ENCODE data around the gene ANKRD52. TPM values are rescaled to one million over a fixed set of nuclear protein-coding genes. Genes with fewer than 3 reads are reported as not detected.

The ANKRD52 gene
- polyA plus RNA-seq, 1 donor: 18.9 TPM

DNA sequence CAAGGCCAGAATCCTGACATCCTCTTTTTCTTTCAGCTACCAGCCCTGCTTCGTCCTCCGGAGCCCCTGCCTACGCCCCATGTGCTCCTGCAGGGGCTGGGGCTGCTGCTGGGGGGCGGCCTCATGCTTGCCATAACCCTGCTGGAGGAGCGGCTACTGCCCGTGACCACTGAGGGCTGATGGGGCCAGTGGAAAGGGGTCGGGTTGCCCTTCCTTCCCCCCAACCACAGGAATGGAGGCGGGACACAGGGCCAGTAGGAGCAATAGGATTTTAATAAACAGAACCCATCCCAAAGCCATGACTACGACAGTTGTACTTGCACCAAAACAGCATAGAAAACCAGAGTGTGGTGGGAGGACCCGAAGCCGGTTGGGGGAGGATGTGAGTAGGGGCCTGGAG is 20.6 kb downstream of the ANKRD52 start:
- DNase-seq: no peak

DNA sequence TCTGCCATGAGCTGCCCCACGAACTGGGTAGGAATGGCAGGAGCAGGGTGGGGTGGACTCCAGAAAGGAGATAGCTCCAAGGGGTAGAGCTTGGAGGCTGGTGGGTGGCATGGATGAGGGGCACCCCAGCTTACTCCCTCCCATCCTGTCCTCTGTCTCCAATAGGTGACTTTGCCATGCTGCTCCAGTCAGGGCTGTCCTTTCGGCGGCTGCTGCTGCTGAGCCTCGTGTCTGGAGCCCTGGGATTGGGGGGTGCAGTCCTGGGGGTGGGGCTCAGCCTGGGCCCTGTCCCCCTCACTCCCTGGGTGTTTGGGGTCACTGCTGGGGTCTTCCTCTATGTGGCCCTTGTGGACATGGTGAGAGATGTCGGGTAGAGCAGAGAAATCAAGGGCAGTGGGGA is 21.2 kb downstream of the ANKRD52 start:
- DNase-seq: no peak

DNA sequence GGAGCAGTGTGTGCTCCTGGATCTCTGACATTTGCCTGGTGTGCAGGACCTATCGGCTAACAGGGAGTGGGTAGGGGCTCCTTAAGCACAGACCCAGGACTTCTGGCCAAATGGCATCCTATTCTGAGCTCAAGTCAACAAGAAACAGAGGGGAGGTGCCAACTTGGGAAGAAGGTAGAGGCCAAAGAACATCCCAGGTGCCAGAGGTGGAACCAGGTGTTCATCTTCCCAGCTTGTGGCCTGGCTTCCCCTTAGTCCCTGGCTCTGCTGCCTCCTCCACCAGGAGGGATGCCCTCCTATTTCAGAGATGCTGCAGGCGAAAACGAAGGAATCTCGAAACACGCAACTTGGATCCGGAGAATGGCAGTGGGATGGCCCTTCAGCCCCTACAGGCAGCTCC is 22.1 kb downstream of the ANKRD52 start:
- no peak for DNase-seq

DNA sequence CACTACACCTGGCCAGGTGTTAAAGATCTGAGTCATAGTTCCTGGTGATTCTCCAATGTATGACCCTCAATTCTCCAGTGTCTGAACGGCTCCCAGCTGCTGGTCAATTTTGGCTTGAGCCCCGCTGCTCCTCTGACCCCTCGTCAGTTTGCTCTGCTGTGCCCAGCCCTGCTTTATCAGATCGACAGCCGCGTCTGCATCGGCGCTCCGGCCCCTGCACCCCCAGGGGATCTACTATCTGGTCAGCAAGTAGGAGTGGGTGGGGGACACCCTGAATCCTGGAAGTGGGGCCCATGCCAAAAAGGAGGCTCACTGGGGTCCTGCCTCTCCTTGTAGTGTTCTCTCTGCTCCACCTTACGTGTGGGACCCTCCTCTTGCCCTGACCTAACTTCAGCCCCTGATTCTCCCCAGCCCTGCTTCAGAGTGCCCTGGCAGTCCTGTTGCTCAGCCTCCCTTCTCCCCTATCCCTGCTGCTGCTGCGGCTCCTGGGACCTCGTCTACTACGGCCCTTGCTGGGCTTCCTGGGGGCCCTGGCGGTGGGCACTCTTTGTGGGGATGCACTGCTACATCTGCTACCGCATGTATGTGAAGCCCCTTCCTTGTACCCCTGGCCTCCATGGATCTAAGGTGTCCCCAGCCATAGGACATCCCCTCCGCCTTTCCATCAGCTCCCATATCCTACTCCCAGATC is 23.3 kb downstream of the ANKRD52 start:
- no peak for DNase-seq

DNA sequence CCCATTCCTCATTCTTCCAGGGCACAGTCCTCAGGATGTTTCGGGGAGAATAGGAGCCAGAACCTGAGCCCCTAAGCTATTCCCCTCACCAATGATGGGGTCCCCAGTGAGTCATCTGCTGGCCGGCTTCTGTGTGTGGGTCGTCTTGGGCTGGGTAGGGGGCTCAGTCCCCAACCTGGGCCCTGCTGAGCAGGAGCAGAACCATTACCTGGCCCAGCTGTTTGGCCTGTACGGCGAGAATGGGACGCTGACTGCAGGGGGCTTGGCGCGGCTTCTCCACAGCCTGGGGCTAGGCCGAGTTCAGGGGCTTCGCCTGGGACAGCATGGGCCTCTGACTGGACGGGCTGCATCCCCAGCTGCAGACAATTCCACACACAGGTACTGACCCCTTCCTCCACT is 27.0 kb downstream of the ANKRD52 start:
- no peak for DNase-seq

DNA sequence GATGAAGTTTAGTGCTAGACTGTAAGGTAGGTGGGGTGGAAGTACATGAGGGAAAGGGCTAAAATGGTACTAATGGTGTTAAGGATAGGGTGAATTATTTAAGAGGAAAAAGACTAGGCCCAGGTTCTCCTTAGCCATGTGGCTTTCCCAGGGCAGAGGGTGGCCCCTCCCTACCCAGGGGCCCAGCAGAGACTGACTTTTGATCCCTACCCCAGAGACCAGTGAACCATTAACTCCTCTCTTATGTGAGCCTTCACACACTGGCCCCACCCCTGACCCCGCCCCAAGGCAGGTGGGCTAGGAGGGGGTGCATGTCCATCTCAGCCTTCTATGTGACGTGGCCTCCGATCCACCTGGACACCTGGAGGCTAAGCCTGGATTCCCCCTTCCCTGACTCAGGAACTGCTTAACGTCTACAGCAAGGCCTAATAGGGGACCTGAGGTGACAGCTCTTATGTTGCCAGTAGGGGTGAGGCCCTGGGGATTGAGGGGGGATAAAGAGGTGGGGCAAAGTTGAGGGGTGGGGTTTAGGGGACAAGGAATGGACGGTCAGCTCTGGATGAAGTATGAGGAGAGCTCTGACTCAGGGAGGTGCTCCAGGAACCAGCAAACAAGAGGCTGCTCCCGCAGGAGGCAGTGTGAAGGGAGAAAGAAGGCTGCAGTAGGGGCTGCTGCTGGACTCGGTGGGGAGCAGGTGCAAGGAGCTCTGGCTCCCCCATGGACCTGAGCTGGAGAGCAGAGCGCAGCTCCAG is 27.6 kb downstream of the ANKRD52 start:
- DNase-seq: no peak

DNA sequence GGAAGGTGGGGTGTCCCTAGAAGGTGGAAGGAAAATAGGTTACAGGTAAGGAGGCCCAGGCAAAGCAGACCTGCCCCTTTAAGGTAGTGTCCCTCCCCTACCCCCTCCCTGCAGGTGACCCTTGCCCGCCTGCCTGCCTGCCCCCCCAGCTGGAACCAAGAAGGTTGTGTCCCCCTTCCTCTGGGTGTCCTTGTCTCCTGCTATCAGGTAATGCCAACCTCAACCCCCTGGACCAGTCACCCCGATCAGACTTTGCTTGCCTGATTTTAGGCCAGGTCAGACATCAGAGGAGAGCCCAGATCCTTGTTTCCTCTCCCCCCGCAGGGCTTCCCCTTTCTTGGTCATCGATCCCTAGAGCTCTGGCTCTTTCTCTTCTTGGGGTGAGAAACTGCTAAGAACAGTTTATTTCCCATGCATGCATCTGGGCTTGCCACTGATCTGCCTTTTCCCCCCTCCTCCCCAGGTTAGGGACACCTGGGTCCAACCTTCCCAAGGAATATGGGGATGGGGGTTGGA is 28.2 kb downstream of the ANKRD52 start, which contains the start of gene SLC39A5:
TSS of gene SLC39A5 (plus strand) at position 136 of the 516 bp plus-strand sequence. CDS start 1,224 bp downstream, outside the sequence.
- DNase-seq: no peak

DNA sequence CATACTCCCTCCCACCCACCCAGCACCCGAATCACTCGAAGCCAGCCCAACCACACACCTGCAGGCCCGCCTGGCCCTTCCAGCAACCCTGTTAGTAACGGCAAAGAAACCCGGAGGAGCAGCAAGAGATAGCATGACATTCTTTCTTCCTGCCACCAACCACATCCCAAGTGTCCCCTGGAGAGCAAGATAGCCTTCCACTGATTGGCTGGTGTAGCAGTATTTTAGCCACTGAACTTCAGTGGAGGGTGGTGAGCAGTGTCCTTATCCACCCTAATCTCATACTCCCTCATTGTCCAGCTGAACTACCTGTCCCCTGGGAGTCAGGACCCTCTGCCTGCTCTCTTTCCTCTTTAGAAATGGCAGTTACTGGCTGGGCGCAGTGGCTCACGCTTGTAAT is 29.1 kb downstream of the ANKRD52 start:
- no peak for DNase-seq

DNA sequence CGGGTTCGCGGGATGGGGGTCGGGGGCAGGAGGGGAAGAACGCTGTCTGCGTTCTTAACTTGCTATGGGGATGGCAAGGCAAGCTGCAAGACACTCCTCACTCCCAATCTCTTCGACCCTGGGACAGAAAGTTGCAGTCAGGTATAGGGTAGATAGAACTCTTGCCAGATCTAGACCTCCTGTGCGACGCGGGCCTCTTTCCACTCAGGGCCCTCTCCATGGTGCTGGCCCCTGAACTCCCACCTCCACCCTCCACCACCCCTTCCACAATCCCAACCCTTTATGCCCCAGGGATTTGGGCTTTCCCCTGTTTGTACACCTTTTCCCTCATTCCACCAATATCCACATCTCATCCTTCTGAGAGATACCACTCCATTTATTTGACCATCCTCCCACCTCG is 33.2 kb downstream of the ANKRD52 start:
- DNase-seq: no peak

DNA sequence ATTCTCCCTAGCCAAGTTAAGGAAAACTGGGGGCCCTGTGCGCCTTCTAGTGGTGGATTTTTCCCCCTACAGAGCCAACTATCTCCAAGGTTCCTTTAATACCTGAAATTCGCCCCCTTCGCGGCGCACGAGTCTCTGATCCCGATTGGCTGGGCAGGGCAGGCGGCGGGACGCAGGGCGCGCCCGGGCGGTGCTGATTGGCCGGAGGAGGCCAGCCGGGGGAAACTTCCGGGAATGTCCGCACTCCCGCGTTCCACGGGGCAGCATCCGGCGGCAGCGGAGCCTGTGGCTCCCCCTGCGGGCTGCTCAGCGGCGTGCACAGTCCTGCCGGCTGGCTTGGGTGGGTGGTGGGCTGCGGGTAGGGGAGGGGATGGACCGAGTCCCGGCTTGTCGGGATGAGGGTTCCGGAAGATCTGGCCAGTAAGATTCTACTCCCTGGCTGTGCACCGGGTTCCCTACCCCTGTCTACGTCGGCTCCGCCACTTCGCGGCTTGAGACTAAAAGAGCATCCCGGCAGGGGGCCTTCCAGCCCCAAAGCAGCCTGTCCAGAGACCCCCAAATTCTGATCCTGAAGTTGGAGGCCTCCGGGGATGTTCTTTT is 34.0 kb downstream of the ANKRD52 start, which contains the start of gene NABP2:
TSS of gene NABP2 (plus strand) at position 241 of the 600 bp plus-strand sequence. CDS start 515 bp downstream, outside the sequence.
- DNase-seq: peak; percentile 98

DNA sequence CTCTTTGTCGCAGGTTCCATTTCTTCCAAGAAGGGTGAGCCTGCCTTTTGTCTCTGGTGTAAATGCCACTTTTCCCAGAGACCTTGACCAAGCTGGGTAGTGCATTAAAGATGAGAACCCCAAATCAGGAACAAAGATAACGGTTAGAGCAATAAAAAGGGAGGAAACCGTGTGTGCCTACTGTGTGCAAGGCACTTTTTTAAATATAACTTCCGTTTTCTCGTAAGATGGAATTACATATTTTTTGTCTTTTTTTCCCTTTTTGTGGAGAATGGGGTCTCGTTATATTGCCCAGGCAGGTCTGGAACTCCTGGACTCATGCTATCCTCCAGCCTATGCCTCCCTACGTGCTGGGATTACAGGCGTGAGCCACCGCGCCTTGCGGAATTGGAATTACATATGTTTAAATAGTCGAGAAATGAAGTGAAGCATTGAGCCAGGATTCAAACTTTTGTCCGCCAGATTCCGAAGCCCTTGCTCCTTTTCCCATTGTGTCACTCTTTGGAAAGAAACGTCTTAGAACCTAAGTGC is 34.5 kb downstream of the ANKRD52 start:
- DNase-seq: no peak

DNA sequence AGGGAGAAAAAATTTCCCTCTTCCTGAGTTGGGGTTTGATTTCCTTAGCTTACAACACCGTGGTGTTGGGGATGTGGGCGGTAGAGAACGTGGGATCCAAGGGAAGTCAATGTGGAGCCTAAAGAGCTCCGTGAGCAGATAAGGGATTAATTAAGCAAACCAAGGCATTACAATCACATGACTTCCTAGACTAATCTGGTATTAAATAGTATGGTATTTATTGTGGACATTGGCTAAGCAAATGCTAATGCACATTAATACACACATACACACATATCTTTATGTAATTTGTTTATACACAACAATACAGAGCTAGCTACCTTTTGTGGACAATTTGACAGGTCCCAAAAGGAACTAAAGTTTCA is 35.7 kb downstream of the ANKRD52 start:
- DNase-seq: no peak

DNA sequence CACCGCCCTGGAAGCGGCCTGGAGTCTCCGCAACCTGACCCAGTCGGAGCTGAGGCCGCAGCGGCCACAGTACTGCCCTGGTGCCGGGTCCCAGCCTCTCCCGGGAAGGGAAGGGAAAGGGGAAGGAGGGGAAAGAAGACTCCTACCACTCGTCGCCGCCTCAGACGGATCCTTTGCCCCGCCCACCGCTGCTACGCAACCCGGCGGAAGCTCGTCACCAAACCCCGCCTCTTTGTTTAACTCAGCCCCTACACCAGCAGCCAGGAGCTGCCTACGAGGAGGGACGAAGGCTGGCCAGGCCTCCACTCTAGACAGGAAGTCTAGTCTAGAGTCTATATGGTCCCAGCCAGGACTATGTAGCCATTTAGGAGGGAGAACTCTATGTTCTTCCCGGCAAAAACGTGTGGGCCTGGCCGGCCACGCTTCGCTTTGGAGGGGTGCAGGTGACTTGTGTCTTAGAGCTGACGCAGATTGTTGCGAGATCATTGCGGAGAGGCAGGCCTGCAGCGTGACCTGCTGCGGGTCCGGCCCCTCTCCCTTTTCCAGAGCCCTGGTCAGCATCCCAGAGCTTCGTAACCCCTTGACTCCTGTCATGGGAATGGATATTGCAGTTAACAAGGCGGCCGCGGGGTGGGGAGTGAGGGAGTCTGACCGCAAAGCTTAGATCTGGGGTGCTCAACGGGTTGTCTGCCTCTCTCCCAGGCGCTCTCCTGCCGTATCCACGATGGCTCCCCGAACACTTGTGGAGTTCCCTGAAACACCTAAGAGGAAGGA is 36.2 kb downstream of the ANKRD52 start, which contains the start of gene RNF41:
TSS of gene RNF41 (minus strand) at position 166 of the 774 bp plus-strand sequence. CDS start 7,875 bp downstream, outside the sequence.
- peak; percentile 98 for DNase-seq

DNA sequence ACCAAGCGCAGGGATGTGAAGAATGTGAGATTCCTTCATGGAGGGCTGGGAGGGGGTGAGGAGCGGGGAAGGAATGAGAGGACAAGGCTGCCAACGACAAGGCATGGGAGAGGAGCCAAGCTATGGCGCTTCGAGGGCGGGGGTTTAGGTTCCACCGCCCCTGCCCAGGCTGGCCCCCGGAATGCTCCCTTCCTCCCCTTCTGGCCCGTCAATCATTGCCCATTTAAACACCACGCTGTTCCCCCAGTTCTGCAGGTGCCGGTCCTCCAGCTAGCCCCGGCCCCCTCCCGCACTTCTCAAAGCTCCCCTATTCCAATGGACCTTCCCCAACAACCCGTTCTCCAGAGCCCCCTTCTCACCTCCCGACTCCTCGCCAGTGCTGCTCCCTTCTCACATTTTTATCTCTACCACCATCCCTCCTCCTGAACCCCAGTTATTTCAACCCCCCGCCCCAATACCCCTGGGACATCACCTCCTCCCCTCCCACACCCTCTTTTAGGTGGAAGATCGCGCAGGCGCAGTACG is 36.9 kb downstream of the ANKRD52 start:
- peak; percentile 72 for DNase-seq

DNA sequence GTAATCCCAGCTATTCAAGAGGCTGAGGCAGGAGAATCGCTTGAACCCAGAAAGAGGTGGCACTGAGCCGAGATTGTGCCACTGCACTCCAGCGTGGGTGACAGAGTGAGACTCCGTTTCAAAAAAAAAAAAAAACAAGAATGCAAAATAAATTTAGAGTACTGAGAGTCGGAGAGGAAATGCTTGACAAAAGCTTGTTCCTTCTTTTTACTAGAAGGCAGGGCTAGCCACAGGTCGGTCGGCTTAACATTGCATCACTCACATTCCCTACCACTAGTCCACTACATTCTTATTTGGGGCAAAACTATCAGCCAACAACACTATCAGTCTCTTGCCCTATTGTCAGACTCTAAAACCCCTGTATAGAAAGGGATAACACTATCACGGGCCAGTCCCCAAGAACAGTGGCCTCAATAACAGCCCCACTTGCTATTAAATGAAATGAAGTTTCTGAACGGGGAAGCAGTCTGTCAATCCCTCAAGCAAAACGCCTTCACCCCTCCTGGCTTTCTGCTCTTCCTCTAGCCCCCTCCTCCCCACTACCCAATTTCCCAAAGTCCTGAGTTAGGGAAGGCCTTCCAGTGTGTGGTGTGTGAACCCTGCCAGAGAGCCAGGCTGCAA is 37.5 kb downstream of the ANKRD52 start:
- DNase-seq: no peak

DNA sequence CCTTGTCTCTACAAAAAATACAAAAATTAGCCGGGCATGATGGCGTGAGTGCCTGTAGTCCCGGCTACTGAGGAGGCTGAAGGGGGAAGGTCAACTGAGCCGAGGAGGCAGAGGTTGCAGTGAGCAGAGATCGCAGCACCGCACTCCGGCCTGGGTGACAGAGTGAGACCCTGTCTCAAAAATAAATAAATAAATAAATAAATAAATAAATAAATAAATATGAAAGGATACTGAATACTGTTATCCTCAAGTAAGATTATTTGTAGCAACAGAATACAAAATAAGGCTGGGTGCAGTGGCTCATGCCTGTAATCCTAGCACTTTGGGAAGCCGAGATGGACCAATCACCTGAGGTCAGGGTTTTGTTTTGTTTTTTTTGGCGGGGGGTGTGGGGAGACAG is 38.3 kb downstream of the ANKRD52 start:
- DNase-seq: no peak

DNA sequence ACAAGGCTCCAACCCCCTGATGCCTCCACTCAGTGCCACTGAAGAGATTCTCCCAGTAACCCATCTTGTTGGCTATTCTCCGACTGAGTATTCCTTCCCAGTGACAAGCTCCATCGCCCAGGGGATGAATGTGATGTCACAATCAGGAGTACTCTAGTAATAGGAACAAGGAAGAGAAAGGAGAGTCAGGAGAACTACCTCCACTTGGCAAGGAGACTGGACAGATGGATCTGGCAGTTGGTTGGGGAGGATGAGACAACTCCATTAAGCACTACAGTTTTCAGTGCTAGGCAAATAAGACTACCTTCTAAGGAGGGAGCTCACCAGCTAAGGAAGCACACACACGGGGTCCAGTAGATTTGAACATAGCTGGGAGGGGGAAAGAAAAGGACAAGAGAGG is 41.7 kb downstream of the ANKRD52 start:
- DNase-seq: no peak

DNA sequence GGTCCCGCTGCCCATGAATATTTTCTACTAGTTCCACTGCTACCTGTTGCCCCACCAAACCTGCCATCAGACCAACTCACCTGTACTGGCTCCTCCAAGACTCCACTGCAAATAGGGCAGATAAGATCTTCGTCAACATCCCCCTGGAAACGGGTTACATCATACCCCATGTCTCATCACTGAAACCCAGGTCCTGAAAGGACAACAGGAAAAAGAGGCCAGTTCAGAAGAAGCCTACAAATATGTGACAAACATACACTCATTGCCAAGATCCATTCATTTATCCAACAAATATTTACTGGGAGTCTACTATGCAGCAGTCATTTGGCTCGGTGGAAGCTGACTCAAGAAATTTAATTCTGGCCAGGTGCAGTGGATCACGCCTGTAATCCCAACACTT is 44.3 kb downstream of the ANKRD52 start:
- DNase-seq: no peak

DNA sequence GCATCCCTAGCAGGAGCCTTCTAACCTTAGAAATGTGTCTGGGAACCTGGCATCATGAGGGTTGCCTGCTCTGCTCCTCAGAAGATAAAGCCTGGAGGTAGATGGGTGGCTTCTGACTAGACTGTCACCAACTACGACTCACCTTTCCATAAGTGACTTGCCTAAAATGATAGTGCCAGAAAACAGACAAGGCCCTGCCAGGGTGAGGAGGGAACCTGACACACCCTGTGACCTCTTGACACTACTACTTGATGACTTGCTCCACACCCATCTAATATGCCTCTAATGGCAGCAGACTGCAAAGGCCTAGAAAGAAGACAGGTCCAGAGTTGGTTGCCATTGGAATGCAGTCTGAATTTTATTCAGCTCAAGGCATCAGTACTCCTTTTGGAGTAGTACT is 45.8 kb downstream of the ANKRD52 start:
- DNase-seq: no peak

DNA sequence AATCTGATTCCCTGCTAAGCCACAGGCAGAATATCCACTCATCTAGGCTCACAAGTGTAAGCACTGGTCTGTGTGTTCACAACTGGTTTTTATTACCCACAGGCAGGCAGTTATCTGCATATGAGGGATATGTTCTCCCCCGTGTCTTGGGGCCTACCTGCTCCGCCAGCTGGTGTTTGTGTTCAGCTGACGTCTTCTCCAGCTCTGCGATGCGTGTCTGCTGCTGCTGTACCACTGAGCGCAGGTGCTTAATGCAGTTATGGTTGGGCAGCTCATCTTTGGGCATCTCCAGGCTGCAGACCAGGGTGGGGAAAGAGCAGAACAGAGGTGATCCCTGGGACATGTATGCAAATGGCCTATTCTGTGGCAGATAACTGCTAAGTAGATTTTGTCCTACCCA is 50.2 kb downstream of the ANKRD52 start:
- DNase-seq: no peak

DNA sequence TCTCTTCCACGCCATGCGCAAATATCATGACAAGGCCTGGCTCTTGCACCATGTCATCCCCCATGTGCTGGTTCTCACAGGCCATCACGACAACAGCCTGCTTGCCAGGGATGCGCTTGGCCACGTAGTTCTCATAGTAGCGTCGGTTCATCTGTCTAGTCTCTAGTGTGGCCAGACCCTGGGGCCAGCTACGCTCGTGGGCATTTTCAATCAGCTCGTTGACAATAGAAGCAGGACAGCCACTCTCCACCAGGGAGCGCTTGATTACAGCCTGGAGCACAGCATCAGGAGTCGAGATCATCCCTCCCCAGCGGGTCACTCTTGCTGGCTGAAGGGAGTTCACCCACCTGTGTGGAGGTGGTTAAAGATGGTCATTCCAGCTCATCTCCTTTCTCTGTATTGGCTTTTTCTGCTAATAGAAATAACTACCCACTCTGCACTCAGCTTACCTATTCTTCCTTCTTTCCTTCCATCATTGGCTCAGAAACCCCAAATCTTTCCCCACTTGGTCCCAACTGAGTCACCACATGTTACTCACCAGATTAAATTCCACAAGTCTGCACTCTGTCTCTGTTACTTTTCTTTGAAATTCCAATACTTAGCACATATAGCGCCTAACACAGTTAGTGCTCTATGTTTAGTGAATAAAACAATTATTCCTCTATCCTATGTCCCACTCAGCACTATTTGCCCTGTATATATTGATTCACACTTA is 51.6 kb downstream of the ANKRD52 start:
- DNase-seq: peak; percentile 49

Measured in hindlimb muscle (tissue), 1 donor.